LNCAP (cell line): ENCODE data around the gene PRDX5.

Experiments
- CTCF ChIP-seq: fragments of 450-650 bp; IDR thresholded peaks from 2 replicates; pipeline ENCODE4 v1.5.1; 2017; ENCODE audit warnings: mild to moderate bottlenecking

The PRDX5 gene

GRCh38 chr11:64317961-64318765 is at the start of gene PRDX5:
TSS of gene PRDX5 (plus strand) at chr11:64318121. CDS start at chr11:64318216, 95 bp downstream.
- TF ChIP-seq CTCF: no peak; the same call in 1 of the 2 replicates

- TF ChIP-seq CTCF: no peak
Measured at GRCh38 chr11:64268893-64269539, 48.9 kb upstream of the PRDX5 start.

GRCh38 chr11:64269540-64270220 is 48.2 kb upstream of the PRDX5 start:
- no peak for TF ChIP-seq CTCF

GRCh38 chr11:64275031-64275800 is 42.7 kb upstream of the PRDX5 start:
- TF ChIP-seq CTCF: no peak

- TF ChIP-seq CTCF: no peak
Measured at GRCh38 chr11:64275841-64276240, 42.1 kb upstream of the PRDX5 start.

- TF ChIP-seq CTCF: no peak
Measured at GRCh38 chr11:64276653-64277431, 41.1 kb upstream of the PRDX5 start.
